Tibial artery (tissue), 4 donors: ENCODE data around the gene OR51D1.

Source experiments
- DNase-seq, 2 donors: peaks; one replicate each; pipeline ENCODE4 v3.0.0-alpha.2; 2019
- H3K27ac ChIP-seq, 2 donors: fragments of 200-600 bp; sonication (generic) in 1 of 2; 1 replicate in 1 of 2; 2 replicates in 1 of 2; pipeline ENCODE4 v1.5.1; 2018 to 2019; ENCODE audit warnings: mild to moderate bottlenecking in 1 of 2
- H3K27me3 ChIP-seq, 2 donors: fragments of 200-600 bp; sonication (generic) in 1 of 2; one replicate each; pipeline versions ENCODE4 v1.5.1 to v1.6.0; 2016 to 2019
- H3K36me3 ChIP-seq, 3 donors: fragments of 200-600 bp; sonication (generic) in 2 of 3; one replicate each; pipeline ENCODE4 v1.5.1; 2016 to 2019; ENCODE audit warnings: mild to moderate bottlenecking in 2 of 3
- H3K4me1 ChIP-seq, 4 donors: fragments of 200-600 bp; sonication (generic) in 2 of 4; 1 replicate in 3 of 4; 2 replicates in 1 of 4; pipeline ENCODE4 v1.5.1; 2016 to 2019
- H3K4me3 ChIP-seq, 2 donors: fragments of 200-600 bp; sonication (generic) in 1 of 2; 1 replicate in 1 of 2; 2 replicates in 1 of 2; pipeline ENCODE4 v1.5.1; 2018 to 2019; ENCODE audit warnings: mild to moderate bottlenecking in 2 of 2
- H3K9me3 ChIP-seq, 3 donors: fragments of 200-600 bp; sonication (generic) in 1 of 3; one replicate each; pipeline ENCODE4 v1.5.1; 2016 to 2019
- CTCF ChIP-seq, 2 experiments: fragments of 200-600 bp in 1 of 2; fragments of 450-650 bp in 1 of 2; IDR thresholded peaks; one replicate each; pipeline ENCODE4 v1.5.1; 2017 to 2019; ENCODE audit warnings: antibody characterized with exemption in 2 of 2, mild to moderate bottlenecking in 1 of 2, moderate library complexity in 1 of 2
- intact Hi-C: fragments of 100-400 bp; cut with DNase I; formaldehyde crosslinking; loops from one replicate; pipeline ENCODE4 v1.15.0; 2023; ENCODE audit warnings: low total_unique reads

The OR51D1 gene

GRCh38 chr11:4664786-4665185 lies 27.5 kb downstream of the OR51D1 start:
- Histone ChIP-seq H3K4me3 (no peak overlapping the region), H3K9me3 (no peaks in the 10 kb centered on the region), H3K27me3 (no peaks in the 10 kb centered on the region), H3K36me3 (no peaks in the 10 kb centered on the region), H3K4me1 (no peaks in the 10 kb centered on the region), H3K27ac (no peak overlapping the region)
- intact Hi-C loops: no loop called here
- no peak for TF ChIP-seq CTCF (IDR thresholded peaks at IDR 0.05)
- no peak for DNase-seq

- no peak for DNase-seq
- H3K36me3 ChIP-seq: no peaks in the 10 kb centered on the region
- no peaks in the 10 kb centered on the region for H3K27me3 ChIP-seq
- TF ChIP-seq CTCF (IDR thresholded peaks at IDR 0.05): no peak
- no peaks in the 10 kb centered on the region for H3K4me1 ChIP-seq
- intact Hi-C loops: no loop called here
- no peak overlapping the region for H3K4me3 ChIP-seq
- H3K9me3 ChIP-seq: no peaks in the 10 kb centered on the region
- H3K27ac ChIP-seq: peak overlapping the region; percentile 39 to 47
Observed at GRCh38 chr11:4665424-4665823, 28.1 kb downstream of the OR51D1 start.

- Histone ChIP-seq H3K27ac (peak overlapping the region; percentile 54 to 70), H3K4me3 (no peak overlapping the region), H3K9me3 (no peaks in the 10 kb centered on the region), H3K4me1 (peaks cover 0 to 37% (median 2%) of the 10 kb centered on the region in 4 donors), H3K36me3 (no peaks in the 10 kb centered on the region), H3K27me3 (no peaks in the 10 kb centered on the region)
- DNase-seq: no peak
- intact Hi-C loops: no loop called here
- TF ChIP-seq CTCF (IDR thresholded peaks at IDR 0.05): no peak
Observed at GRCh38 chr11:4671741-4672140, 34.5 kb downstream of the OR51D1 start.

DNA sequence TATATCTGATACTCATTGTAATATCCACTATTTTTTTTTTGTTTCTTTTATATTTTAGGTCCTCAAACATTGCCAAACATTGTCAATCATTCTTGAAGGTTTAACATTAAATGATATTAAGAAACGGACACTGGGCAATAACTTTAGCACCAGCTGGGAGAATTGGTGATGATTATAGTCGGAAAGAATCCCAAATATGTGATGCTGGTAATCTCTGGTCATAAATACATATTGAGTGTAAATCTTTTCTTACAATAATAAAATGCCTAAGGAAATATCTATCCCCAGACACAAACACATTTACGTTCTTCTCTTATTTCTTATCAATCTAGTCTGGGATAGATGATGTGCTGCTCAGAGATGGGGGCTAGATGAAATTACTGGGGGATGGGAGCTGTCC lies 35.2 kb downstream of the OR51D1 start:
- Histone ChIP-seq H3K27ac (peak overlapping the region; percentile 54 to 70), H3K27me3 (no peaks in the 10 kb centered on the region), H3K4me1 (peaks cover 0 to 37% (median 2%) of the 10 kb centered on the region in 4 donors), H3K4me3 (no peak overlapping the region), H3K9me3 (no peaks in the 10 kb centered on the region), H3K36me3 (no peaks in the 10 kb centered on the region)
- DNase-seq: no peak
- intact Hi-C loops: no loop called here
- no peak for TF ChIP-seq CTCF (IDR thresholded peaks at IDR 0.05)

- peak overlapping the region; percentile 54 to 70 for H3K27ac ChIP-seq
- no peak overlapping the region for H3K4me3 ChIP-seq
- no peaks in the 10 kb centered on the region for H3K27me3 ChIP-seq
- H3K4me1 ChIP-seq: peaks cover 0 to 37% (median 2%) of the 10 kb centered on the region in 4 donors
- intact Hi-C loops: no loop called here
- no peaks in the 10 kb centered on the region for H3K36me3 ChIP-seq
- H3K9me3 ChIP-seq: no peaks in the 10 kb centered on the region
- no peak for TF ChIP-seq CTCF (IDR thresholded peaks at IDR 0.05)
- DNase-seq: no peak
Observed at GRCh38 chr11:4673781-4674180, 36.5 kb downstream of the OR51D1 start.

DNA sequence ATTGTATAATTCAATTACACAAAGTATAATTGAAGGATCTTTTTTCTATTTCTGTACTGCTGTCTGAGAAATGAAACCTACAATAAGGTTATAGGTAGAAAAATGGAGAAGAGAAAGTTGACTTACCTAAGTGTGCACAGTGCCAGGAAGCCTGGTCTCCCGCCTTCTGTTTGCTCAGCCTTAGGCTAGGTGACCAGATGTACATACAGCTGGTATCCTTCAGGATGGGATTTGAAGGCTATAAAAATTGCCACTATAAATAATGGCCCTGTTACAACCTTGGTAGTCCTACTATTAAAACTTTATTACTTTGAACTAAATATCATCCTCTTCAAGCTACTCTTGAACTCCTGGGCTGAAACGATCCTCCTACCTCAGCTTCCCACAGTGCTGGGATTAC lies 40.7 kb downstream of the OR51D1 start:
- no peak for TF ChIP-seq CTCF (IDR thresholded peaks at IDR 0.05)
- no peak for DNase-seq
- no peaks in the 10 kb centered on the region for H3K27me3 ChIP-seq
- no peak overlapping the region for H3K4me3 ChIP-seq
- intact Hi-C loops: no loop called here
- H3K9me3 ChIP-seq: no peaks in the 10 kb centered on the region
- H3K27ac ChIP-seq: no peak overlapping the region
- no peaks in the 10 kb centered on the region for H3K36me3 ChIP-seq
- H3K4me1 ChIP-seq: peaks cover 0 to 23% (median 2%) of the 10 kb centered on the region in 4 donors
